ENCODE data around the gene ZNF165. TPM values are rescaled to one million over a fixed set of nuclear protein-coding genes. Genes with fewer than 3 reads are reported as not detected.
A peak's percentile ranks its signal among the peaks of the same experiment; 100 is the strongest.

The ZNF165 gene
- total and polyA plus RNA-seq, 2 donors (not counting 3 experiments of a cell fraction or from before 2014, with no cell fraction given), result 0.03 to 0.27 TPM

DNA sequence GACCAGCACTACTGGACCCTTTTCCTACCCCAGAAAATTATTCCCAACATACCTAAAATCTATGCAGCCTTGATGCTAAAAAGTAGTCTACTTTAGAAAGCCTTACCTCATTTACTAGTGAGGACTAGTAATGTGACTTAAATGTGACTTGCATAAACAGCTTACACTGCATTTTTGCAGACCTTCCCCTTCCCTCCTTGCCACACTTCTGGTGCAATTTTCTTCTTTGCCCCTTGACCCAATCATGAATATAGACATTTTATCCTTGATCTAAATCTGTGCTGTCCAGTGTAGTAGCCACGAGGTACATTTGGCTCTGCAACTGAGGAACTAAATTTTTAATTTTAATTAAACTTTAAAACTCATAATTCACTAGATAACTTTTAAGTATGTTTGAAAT lies 54.3 kb downstream of the ZNF165 start:
- Histone ChIP-seq H2AFZ (ENCODE audit: low read depth, low read length) (no peak overlapping the region), H4K20me1 (replicated peaks; ENCODE audit: control insufficient read depth, extremely low read depth, insufficient read depth, low read length) (no peaks in the 10 kb centered on the region), H3K9ac (replicated peaks; ENCODE audit: extremely low read depth, insufficient read depth, low read length) (no peak overlapping the region), H3K4me2 (ENCODE audit: insufficient read depth, low read length) (no peak overlapping the region), H3K36me3 (ENCODE audit: control insufficient read depth in 2 of 2, extremely low read depth in 1 of 2, insufficient read depth in 2 of 2, low read length in 2 of 2) (peaks cover 3 to 6% of the 10 kb centered on the region in 2 experiments), H3K9me3 (replicated peaks; ENCODE audit: control insufficient read depth, insufficient read depth, low read length) (no peaks in the 10 kb centered on the region), H3K4me3 (replicated peaks in 1 of 3; ENCODE audit: insufficient read depth in 1 of 3, low read depth in 1 of 3, low read length in 3 of 3) (no peak overlapping the region), H3K27me3 (ENCODE audit: control insufficient read depth in 2 of 2, insufficient read depth in 2 of 2, low read length in 2 of 2) (no peaks in the 10 kb centered on the region), H3K9me1 (replicated peaks; ENCODE audit: control insufficient read depth, extremely low read depth, insufficient read depth, low read length) (no peaks in the 10 kb centered on the region), H3K4me1 (ENCODE audit: control insufficient read depth, extremely low read depth, insufficient read depth, low read length) (peaks cover 25% of the 10 kb centered on the region), H3K27ac (ENCODE audit: insufficient read depth, low read depth, low read length) (no peak overlapping the region), H3K79me2 (ENCODE audit: control insufficient read depth, insufficient read depth, low read length) (peaks cover 46% of the 10 kb centered on the region)
- ChIA-PET CTCF (no interaction called here), POLR2A (no interaction called here)
- DNase-seq (ENCODE audit: low read depth, low spot score), result no peak
- BruUV-seq (replicated peaks), result no TSS peak
- TF ChIP-seq JUN (IDR thresholded peaks at IDR 0.05; ENCODE audit: borderline replicate concordance, insufficient read depth, insufficient read length, low read depth), result no peak
- TF ChIP-seq, protein P1, sequence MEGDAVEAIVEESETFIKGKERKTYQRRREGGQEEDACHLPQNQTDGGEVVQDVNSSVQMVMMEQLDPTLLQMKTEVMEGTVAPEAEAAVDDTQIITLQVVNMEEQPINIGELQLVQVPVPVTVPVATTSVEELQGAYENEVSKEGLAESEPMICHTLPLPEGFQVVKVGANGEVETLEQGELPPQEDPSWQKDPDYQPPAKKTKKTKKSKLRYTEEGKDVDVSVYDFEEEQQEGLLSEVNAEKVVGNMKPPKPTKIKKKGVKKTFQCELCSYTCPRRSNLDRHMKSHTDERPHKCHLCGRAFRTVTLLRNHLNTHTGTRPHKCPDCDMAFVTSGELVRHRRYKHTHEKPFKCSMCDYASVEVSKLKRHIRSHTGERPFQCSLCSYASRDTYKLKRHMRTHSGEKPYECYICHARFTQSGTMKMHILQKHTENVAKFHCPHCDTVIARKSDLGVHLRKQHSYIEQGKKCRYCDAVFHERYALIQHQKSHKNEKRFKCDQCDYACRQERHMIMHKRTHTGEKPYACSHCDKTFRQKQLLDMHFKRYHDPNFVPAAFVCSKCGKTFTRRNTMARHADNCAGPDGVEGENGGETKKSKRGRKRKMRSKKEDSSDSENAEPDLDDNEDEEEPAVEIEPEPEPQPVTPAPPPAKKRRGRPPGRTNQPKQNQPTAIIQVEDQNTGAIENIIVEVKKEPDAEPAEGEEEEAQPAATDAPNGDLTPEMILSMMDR (IDR thresholded peaks at IDR 0.05; ENCODE audit: extremely low read depth in 1 of 2, insufficient read depth in 1 of 2, low read depth in 1 of 2, low read length in 2 of 2), result no peak
- no peak for TF ChIP-seq POLR2AphosphoS5 (IDR thresholded peaks at IDR 0.05; ENCODE audit: insufficient read depth, low read depth, low read length)
- no peak for TF ChIP-seq GATA2 (IDR thresholded peaks at IDR 0.05; ENCODE audit: insufficient read depth, insufficient read length, low read depth, low read length)
- TF ChIP-seq MYC (IDR thresholded peaks at IDR 0.05; ENCODE audit: low read depth, low read length), result no peak
- no peak for FAIRE-seq
- intact Hi-C loops (cut with micrococcal nuclease) (loop anchor here (1.0 to 10.0 kb wide), 5 partner anchors 147 to 548 kb away; partner anchors contain the start of gene PGBD1), dilution Hi-C loops (cut with MboI; ENCODE audit: extremely low pct_ligation_motif_present, low sequenced_read_pairs) (no loop called here)

GRCh38 chr6:28135393-28135792 lies 55.0 kb downstream of the ZNF165 start:
- TF ChIP-seq FOS (IDR thresholded peaks at IDR 0.05; ENCODE audit: borderline replicate concordance, insufficient read depth, low read length) (no peak), JUN (IDR thresholded peaks at IDR 0.05; ENCODE audit: borderline replicate concordance, insufficient read depth, insufficient read length, low read depth) (no peak), MAX (IDR thresholded peaks at IDR 0.05; ENCODE audit: insufficient read depth, insufficient read length) (no peak), EZH2 (IDR thresholded peaks at IDR 0.05; ENCODE audit: borderline replicate concordance, low read depth, low read length, severe bottlenecking) (no peak), POLR2A (IDR thresholded peaks at IDR 0.05; ENCODE audit: low read depth, low read length) (no peak), GATA2 (IDR thresholded peaks at IDR 0.05; ENCODE audit: insufficient read depth, insufficient read length, low read depth, low read length) (no peak), POLR2AphosphoS5 (IDR thresholded peaks at IDR 0.05; ENCODE audit: insufficient read depth, low read depth, low read length) (no peak)
- Histone ChIP-seq H3K27ac (ENCODE audit: insufficient read depth, low read depth, low read length) (no peak overlapping the region), H3K4me1 (ENCODE audit: control insufficient read depth, extremely low read depth, insufficient read depth, low read length) (peaks cover 25% of the 10 kb centered on the region), H3K4me3 (replicated peaks in 1 of 3; ENCODE audit: insufficient read depth in 1 of 3, low read depth in 1 of 3, low read length in 3 of 3) (peak overlapping the region in 1 of 3 experiments; percentile 95), H3K9ac (replicated peaks; ENCODE audit: extremely low read depth, insufficient read depth, low read length) (peak overlapping the region; percentile 85), H3K9me3 (replicated peaks; ENCODE audit: control insufficient read depth, insufficient read depth, low read length) (no peaks in the 10 kb centered on the region), H3K36me3 (ENCODE audit: control insufficient read depth in 2 of 2, extremely low read depth in 1 of 2, insufficient read depth in 2 of 2, low read length in 2 of 2) (peaks cover 0 to 2% of the 10 kb centered on the region in 2 experiments), H4K20me1 (replicated peaks; ENCODE audit: control insufficient read depth, extremely low read depth, insufficient read depth, low read length) (no peaks in the 10 kb centered on the region), H3K79me2 (ENCODE audit: control insufficient read depth, insufficient read depth, low read length) (peaks cover 43% of the 10 kb centered on the region), H3K9me1 (replicated peaks; ENCODE audit: control insufficient read depth, extremely low read depth, insufficient read depth, low read length) (no peaks in the 10 kb centered on the region), H3K27me3 (ENCODE audit: control insufficient read depth in 2 of 2, insufficient read depth in 2 of 2, low read length in 2 of 2) (no peaks in the 10 kb centered on the region), H2AFZ (ENCODE audit: low read depth, low read length) (no peak overlapping the region), H3K4me2 (ENCODE audit: insufficient read depth, low read length) (peak overlapping the region; percentile 100)
- BruUV-seq (replicated peaks), result no TSS peak
- CTCF ChIA-PET, result interaction anchor here (2.0 kb wide), 1 partner anchor 221 kb away, joined by 16 read pairs; no protein-coding TSS in a partner anchor
- POLR2A ChIA-PET, result no interaction called here
- intact Hi-C loops (cut with micrococcal nuclease) (loop anchor here (5.0 to 10.0 kb wide), 2 partner anchors 449 to 547 kb away; a partner anchor contains a TSS), dilution Hi-C loops (cut with MboI; ENCODE audit: extremely low pct_ligation_motif_present, low sequenced_read_pairs) (no loop called here)
- no peak for FAIRE-seq
- DNase-seq (ENCODE audit: low read depth, low spot score), result no peak

All from endothelial cell of umbilical vein (primary cell).